Skin epidermis (tissue), 12 donors: Measurements from ENCODE around the gene KCNT1.

Experiments
- H3K27ac ChIP-seq, 21 experiments: fragments of 200-600 bp; sonication (generic) in 11 of 21; one replicate each; pipeline ENCODE4 v1.5.0; 2020; ENCODE audit warnings: mild to moderate bottlenecking in 3 of 21, inconsistent platforms in 2 of 21, moderate library complexity in 2 of 21
- H3K4me3 ChIP-seq, 7 experiments: fragments of 200-600 bp; sonication (generic) in 2 of 7; one replicate each; pipeline ENCODE4 v1.5.0; 2020; ENCODE audit warnings: inconsistent platforms in 2 of 7, mild to moderate bottlenecking in 2 of 7, moderate library complexity in 1 of 7

The KCNT1 gene

DNA sequence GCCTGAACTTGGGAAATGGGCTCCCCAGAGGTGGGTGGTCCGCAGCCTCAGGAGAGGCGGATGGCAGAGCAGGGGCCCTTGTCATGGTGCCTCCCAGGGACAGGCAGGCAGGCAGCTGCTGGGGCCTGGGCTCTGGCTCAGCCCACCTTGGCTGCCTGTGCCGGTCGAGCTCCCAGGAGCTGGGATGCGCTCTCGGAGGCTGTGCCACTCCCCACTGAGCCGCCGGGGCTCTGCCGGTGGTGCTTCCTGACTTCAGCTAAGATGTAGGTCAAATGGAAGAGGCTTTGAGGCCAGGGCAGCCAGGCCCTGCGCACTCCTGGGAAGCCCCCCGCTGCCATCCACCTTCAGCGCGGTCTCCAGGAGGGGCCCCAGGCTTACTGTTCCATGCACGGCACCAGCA lies 41.0 kb downstream of the KCNT1 start:
- no peak overlapping the region for H3K4me3 ChIP-seq
- H3K27ac ChIP-seq: no peak overlapping the region

- no peak overlapping the region for H3K27ac ChIP-seq
- H3K4me3 ChIP-seq: no peak overlapping the region
These were observed 41.8 kb downstream of the KCNT1 start for GRCh38 chr9:135743546-135744332.

DNA sequence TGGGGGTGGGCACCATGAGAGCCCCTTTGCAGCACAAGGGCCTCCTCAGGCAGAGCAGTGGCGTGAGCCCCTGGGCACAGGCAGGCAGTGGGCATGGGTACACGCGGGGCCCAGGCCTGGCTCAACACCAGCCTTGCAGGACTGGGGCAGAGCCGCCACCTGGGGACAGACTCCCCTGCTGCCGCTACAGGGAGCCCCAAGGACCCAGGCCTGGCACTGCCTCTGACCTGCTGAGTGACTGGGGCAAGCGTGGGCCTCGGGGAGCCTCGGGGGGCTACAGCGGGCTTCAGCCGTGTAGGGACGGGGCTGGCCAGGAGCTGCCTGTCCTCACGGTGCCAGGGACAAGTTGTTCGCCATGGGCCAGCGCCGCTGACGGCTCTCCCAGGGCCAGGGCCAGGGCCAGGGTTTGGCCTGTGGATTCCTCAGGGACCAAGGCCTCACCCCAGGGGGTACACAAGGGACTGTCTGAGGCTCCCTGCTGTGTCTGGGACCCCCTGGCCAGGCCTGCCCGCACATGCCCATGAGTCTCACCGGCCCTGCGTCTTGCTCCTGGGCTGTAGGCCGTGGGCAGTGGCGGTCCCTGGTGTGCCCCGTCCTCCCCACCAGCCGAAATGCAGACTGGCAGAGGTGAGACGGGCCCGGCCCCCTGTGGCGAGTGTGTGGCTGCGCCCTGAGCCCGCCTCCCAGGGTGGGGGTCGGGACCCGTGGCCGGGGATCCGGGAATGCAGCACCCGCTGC lies 42.5 kb downstream of the KCNT1 start:
- Histone ChIP-seq H3K4me3 (no peak overlapping the region), H3K27ac (no peak overlapping the region)

DNA sequence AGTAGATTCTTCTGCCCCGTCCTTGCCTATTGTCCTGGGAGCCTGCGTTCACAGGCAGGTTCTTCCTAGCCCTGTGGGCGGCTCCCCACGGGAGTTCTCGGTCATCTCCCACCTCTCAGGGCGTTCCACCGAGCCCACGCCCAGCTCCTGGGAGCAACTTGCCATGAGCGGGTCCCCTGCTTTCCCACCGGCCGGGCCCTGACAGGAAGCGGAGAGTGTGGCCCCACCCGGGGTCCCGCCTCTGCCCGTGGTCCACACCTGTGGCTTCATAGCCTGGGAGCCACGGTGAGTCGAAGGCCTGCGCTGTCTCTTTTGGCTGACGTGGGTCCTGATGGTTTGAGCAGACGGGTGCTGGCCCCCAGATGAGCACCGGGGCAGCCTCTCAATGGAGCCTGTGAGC lies 43.2 kb downstream of the KCNT1 start:
- no peak overlapping the region for H3K4me3 ChIP-seq
- no peak overlapping the region for H3K27ac ChIP-seq

DNA sequence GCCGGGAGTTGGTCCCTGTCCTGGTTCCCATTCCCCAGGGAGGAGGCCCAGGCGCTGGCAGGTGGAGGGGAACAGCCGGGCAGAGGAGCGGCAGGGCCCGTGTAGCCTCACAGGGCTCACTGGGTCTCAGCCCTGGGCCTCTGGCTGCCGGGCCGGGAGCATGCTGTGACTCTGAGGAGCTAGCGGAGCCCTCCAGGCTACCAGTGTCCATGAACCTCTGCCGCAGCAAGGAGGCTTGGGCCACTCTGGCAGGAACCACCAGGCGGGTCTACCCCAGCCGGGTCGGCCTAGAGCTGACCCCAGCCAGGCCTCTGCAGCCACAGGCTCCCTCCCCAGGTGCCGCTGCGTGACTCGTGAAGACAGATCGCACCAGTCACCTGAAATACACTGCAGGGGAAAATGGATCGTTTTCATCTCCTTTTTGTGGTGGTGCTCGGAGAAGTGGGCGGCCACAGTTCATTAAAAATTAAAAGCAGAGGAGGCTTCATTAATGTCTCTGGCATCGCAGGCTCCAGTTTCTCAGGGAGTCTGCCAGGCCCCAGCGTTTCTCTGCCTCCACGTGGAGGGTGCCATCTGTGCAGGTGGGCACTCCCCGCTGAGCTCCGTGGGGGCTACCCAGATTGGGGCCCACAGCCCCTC lies 43.8 kb downstream of the KCNT1 start:
- Histone ChIP-seq H3K27ac (no peak overlapping the region), H3K4me3 (no peak overlapping the region)

DNA sequence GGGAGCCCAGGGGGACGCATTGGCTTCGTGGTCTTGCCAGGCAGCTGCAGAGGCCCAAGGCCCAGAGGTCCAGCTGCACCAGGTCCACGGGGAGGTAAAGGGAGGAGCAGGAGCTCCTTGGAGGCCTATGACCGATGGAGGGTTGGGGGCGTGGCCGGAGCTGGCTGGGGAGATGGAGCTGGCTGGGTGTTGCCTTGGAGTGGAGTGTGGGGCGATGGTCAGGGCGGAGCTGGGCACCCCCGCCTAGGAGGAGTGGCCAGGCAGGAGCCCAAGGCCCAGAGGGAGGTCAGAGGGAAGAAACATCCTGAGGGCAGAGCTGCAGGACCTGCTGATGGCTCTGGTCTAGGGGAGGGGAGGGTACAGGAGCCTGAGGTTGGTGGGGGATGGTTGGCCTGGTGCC lies 44.6 kb downstream of the KCNT1 start:
- no peak overlapping the region for H3K27ac ChIP-seq

GRCh38 chr9:135747311-135747710 lies 45.3 kb downstream of the KCNT1 start:
- no peak overlapping the region for H3K4me3 ChIP-seq
- no peak overlapping the region for H3K27ac ChIP-seq

More for the DNA sequence above, 44.6 kb downstream of the KCNT1 start:
- H3K4me3 ChIP-seq: no peak overlapping the region

GRCh38 chr9:135748676-135749075 lies 46.7 kb downstream of the KCNT1 start:
- Histone ChIP-seq H3K4me3 (no peak overlapping the region), H3K27ac (no peak overlapping the region)

DNA sequence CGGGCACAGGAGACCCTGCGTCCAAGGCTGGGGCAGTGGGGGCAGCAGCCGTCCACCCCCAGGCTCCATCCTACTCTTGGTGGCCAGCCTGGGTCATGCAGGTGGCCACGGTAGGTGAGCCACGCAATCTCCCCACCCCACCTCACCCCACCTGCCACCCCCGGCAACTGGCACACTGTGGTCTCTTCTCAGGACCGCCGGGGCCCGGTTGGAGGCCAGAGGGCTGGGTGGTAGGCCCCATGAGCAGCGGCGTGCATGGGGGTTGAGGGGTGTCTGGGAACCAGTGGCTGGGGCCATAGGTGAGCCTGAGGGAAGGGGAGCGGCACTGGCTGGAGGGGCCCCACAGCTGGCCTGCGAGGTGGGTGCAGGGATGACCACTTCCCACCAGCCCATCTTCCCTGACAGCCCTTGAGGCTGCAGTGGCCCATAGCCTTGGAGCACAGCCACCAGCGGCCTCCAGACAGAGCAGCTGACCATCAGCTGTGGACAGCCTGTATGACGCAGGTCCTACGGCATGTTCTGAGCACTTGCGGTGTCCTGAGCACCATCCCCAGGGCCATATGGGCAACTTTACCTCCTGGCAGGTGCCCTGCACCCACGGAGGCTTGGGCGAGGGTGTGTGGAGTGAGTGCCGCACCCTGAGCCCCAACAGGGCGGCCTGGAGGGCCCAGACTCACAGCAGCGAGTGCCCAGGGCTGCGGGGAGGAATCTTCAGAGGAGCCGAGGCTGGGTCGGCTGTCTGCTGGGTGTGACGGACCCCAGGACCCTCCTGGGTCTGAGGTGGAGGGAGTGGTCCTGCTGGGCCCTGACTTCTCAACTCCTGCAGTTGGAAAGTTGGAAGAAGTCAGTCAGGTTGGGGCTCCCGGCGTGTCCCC lies 47.4 kb downstream of the KCNT1 start:
- H3K27ac ChIP-seq: no peak overlapping the region
- H3K4me3 ChIP-seq: no peak overlapping the region

DNA sequence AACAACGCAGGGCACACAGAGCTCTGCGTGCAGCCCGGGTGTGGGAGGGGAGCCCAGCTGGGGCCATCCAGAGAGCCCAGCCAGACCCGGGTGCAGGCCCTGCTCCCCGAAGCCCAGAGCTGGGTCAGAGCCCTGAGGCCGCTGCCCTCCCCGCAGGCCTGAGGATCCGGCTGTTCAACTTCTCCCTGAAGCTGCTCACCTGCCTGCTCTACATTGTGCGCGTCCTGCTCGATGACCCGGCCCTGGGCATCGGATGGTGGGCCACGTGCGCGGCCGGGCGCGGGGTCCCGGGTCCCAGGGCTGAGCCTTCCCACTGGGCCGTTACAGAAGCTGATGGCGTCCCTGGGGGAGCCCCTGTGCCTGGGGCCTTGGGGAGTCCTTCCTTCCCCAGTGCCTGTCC lies 48.8 kb downstream of the KCNT1 start:
- Histone ChIP-seq H3K27ac (no peak overlapping the region), H3K4me3 (no peak overlapping the region)

- no peak overlapping the region for H3K4me3 ChIP-seq
- H3K27ac ChIP-seq: no peak overlapping the region
These were observed 49.5 kb downstream of the KCNT1 start for GRCh38 chr9:135751501-135751900.

DNA sequence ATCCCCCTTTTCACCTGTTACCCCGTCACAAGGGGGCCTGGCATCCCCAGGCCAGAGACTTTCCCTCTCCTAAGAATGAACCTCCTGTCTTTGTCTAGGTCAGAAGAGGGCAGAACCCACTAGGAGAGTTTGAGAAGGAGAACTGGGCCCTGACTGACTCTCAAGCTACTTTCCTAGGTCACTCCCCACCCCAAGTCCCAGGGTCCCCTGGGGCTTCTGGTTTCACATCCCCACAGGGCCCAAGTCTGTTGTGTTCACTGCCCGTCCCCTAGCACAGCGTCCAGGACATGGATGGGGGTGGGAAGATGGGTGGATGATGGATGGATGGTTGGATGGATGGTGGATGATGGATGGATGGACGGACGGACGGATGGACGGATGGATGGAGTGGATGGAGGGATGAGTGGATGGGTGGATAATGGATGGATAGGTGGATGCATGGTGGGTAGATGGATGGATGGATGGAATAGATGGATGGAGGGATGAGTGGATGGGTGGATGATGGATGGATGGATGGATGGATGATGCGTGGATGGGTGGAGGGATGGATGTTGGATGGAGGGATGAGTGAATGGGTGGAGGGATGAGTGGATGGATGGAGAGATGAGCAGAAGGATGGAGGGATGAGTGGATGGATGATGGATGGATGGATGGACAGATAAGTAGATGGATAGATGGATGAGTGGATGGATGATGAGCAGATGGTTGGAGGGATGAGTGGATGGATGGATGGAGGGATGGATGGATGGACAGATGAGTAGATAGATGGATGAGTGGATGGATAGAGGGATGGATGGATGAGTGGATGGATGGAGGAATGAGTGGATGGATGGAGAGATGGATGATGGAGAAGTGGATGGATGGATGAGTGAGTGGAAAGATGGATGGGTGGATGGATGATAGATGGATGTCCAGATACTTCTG lies 50.6 kb downstream of the KCNT1 start:
- Histone ChIP-seq H3K4me3 (no peak overlapping the region), H3K27ac (no peak overlapping the region)

- H3K27ac ChIP-seq: no peak overlapping the region
- H3K4me3 ChIP-seq: no peak overlapping the region
These were observed 51.6 kb downstream of the KCNT1 start for GRCh38 chr9:135753391-135754105.

- no peak overlapping the region for H3K27ac ChIP-seq
These were observed 54.6 kb downstream of the KCNT1 start for GRCh38 chr9:135756576-135756975.

GRCh38 chr9:135757356-135757755 lies 55.4 kb downstream of the KCNT1 start:
- Histone ChIP-seq H3K4me3 (no peak overlapping the region), H3K27ac (no peak overlapping the region)

More at GRCh38 chr9:135756576-135756975, 54.6 kb downstream of the KCNT1 start:
- no peak overlapping the region for H3K4me3 ChIP-seq

GRCh38 chr9:135758056-135758455 lies 56.1 kb downstream of the KCNT1 start:
- Histone ChIP-seq H3K27ac (no peak overlapping the region), H3K4me3 (no peak overlapping the region)

- no peak overlapping the region for H3K27ac ChIP-seq
- H3K4me3 ChIP-seq: no peak overlapping the region
These were observed 56.9 kb downstream of the KCNT1 start for GRCh38 chr9:135758870-135759269.

- H3K27ac ChIP-seq: no peak overlapping the region
- no peak overlapping the region for H3K4me3 ChIP-seq
These were observed 57.8 kb downstream of the KCNT1 start for GRCh38 chr9:135759676-135760300.
